NCI-H2171 (cell line): ENCODE results near the gene ELMOD1.

Source experiments
- DNase-seq: peaks from one replicate; lab custom pipeline; 2025; lab: John Stamatoyannopoulos, UW

ELMOD1 gene

DNA sequence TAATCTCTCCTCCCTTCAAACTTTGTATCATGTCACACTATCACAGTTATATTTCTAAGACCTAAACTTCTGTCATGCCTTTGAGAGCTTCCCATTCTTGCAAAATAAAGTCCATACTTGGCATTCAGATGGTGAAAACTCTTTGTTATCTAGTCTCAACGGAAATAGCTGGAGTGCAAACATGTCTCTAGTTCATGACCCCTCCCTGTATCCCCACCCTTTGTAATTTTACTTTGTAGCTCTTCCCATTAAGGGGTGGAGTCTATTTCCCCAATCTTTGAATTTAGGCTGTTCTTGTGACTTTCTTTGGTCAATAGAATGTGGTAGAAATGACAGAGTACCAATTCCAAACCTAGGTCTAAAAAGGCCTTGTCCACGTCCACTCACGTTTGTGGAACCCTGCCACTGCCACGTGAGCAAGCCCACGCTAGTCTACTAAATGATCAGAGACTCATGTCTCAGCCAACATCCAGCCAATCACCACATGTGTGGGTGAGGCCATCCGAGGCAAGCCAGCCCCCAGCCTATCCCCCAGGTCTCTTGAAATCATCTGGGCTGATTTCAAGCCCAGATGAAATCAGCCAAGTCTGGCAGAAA is 97.5 kb downstream of the ELMOD1 start:
- no peak for DNase-seq

DNA sequence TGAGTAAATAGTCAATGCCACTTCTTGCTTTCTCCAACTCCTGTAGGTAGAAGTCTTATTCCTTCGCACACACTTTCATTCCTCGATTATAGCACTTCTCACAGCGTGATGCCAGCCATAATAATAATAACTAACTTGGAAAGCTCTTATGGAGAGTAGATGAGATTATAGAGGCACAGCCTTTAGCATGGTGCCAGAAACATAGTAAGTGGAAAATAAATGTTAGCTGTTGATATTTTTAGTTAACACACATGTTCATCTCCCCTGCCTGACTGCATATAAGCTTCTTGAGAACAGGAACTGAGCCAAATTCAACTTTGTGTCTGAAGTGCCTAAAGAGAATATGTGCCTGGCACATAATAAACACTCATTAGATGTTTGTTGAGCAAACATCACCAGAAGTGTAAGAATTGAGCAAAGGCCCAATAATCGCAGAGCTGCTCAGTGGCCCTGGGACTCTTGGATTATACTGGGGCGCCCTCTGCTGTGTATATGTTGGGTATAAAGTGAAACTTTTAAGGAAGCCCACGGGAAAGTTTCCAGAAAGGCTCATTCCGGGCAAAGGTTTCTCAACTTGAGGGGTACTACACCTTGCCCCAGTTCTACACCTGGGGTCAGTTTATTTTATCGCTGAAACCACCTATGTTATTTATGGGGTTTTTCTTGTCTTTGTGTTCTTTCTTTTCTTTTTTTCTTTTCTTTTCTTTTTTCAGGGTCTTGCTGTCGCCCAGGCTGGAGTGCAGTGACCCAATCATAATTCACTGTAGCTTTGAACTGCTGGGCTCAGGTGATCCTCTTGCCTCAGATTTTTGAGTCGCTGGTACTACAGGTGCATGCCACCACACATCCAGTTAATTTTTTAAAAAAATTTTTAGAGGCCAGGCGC is 98.6 kb downstream of the ELMOD1 start:
- DNase-seq: peak; percentile 26

DNA sequence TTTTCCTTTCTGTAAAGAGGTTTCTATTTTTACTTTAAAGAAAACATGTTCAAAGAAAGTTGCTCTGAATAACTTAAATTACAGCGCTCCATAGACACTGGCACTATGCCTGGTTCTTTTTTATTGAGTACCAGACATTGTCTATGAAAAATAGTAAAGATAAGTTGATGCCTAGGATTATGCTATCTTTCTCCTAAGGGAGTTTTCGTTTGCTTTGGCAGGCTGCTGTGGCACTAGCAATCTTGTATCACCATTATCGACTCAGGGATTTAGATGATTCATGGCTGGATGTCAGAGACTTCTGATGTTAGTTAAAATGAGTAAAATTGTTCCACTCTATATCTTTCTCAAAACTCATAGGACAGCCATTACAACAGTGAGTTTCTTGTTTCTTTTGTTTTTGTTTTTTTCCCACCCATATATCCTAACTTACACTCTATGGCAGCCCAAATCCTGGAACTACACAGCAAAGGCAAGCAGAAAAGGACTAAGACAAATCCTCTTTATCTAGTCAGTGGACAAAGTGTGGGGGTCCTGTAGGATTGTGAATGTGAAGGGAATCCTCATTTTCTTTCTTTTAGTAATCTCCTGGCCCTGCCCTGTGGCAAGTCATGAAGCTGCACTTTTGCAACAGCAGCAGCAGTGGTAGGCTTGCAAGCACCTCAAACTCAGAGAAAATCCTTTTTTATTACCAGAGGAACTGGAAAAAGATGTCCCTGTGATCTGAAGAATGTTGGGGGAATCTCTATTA is 100.2 kb downstream of the ELMOD1 start:
- DNase-seq: no peak

DNA sequence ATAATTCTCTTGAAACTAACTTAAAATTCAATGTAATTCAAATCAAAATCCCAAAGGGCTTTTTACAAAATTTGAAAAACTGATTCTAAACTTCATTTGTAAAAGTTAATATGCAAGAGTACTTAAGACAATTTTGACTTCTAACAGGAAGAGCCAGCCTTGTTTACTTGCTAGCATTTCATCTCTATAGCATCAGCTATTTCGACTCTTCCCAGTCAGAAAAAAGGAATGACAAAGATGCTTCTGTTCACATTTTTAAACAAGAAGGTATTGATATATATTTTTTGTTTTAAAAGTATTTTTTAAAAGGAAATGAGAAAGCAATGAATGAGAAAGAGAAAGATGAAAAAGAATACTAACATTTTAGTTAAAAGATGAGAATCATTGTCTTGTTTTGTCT is 104.5 kb downstream of the ELMOD1 start:
- DNase-seq: no peak

DNA sequence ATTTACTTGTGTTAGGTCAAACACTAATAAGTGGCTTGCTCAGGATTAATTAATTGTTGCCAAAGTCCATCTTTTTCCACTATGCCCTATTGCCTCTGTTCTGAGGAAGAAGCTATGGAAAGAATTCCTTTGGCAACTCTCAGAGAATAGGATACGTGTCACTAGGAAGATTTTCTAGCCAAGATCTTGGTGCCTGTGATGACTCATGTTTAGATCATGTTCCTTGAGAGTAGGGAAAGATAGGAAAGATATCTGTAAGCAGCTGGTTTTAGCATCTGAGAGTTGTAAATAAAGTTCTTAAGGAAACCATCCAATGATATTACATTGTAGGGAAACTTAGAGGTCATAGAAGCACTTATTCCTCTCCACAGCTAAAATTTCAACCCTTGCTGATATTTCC is 105.2 kb downstream of the ELMOD1 start:
- no peak for DNase-seq

DNA sequence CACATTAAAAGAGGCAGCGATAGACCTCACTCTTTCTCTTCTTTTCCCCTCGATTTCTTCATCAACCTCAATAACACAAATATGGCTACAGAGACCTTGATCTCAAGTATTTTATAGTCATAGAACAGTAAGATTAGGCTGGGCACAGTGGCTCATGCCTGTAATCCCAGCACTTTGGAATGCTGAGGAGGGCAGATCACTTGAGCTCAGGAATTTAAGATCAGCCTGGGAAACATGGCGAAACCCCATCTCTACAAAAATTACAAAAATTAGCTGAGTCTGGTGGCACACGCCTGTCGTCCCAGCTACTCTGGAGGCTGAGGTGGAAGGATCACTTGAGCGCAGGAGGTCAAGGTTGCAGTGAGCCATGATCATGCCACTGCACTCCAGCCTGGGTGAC is 106.3 kb downstream of the ELMOD1 start:
- DNase-seq: no peak

DNA sequence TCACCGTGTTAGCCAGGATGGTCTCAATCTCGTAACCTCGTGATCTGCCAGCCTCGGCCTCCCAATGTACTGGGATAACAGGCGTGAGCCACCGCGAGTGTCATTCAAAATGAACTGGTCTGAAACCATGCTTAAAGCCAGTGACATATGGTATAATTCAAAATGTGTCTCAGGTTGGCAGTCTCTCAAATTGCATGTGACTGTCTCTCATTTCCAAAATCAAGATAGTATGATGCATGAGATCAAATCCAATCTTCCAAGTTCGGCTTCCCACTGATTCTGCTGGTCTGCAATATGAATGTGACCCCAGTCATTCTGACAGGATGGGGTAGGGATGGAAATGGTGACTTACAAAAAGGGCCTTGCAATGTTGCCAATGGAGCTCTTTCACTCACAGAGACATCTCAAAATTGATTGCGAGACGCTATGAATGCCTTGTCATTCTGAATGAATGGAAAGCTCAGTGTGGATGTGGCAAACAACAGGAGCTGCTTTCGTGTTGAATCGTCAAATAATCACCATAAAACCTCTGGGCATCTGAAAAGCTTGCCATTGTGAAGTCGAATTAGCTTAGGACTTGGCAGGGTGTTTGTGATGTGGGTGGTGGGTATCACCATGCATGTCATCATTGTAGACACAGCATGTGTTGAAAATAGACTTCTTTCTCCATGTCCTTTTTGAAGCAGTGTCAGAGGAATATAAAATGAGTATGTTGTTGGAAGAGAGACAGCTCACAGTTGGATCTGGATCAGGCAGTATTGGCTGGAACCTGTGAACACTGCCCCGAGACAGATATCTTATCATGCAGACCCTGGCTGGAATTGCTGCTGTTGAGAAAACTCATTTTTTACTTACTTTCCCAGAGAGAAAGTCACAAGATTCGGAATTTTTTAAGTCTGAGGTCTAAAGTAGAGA is 108.7 kb downstream of the ELMOD1 start:
- DNase-seq: no peak

DNA sequence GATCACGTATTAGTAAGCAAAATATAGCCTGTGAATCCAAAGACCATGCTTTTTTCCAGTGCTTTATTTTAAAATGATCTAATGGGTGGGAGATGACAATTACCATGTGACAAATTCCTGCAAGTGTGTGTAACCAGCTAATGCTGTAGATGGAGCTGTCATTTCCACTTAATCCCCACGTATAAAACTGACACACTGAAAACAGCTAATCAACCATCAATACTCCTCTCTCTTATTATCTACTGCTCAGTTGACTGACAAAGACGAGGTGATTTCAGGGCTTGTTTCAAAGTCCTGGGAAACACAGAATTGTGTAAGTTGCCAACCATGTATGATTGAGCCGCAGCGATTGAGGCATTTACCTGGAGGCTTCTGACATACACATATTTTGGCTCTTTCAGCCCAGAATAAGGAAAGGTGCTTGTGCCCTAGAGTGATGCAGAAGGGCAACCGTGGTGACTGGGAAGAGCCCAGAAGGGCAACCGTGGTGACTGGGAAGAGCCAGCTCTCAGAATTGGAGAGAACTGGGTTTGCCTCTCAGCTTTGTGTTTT is 111.2 kb downstream of the ELMOD1 start:
- no peak for DNase-seq

DNA sequence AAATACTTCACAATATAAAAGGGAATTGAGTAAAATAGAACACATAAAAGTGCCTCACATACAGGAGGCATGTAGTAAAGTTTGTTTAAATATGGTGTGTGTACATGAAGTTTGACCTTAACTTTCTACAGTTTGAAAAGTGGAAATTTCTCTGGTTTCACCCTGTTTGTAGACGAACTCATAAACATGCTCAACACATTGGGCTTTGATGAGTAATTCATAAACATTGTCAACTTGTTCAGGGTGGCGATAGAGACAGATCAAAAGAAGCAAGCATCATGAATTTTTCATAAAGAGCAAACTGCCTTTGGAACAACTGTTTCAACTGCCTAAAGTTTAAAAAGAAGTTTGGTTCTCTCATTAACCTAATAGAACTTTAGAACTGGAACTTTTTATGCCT is 111.8 kb downstream of the ELMOD1 start:
- no peak for DNase-seq

DNA sequence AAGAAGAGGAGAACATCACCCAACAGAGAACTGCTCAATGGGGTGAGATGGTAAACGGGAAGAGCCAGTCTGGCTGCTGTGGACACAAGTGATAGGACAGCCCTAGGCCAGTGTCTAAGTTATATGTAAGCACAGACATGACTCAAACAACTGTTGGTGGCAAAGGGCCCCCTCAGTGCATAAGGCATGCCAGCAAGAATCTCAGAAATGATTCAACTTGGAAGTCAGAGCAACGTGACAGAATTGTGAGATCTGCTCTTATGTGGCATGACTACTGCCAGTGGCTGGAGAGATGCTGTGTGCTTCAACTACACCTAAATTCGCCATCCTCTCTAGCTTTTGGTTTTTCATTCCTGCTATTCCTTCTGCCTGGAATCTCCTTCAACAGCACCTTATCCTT is 113.5 kb downstream of the ELMOD1 start:
- no peak for DNase-seq

DNA sequence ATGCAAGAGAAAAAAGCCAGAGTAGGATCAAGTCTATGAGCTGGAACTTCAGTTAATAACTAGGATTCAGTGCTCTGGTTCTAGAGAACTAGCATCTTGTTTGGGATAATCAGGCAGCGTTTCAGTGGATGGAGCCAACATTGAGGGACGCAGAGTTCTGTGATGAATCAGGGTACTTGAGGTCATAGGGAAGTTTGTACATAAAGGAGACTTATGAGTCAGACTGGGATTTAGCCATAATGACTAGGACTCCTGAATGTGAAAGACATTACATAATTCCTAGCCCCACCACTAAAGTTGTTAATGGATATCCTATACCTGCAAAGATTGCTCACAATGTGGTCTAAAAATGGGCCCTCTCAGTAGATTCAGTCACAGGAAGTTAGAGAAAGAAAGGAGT is 114.1 kb downstream of the ELMOD1 start:
- DNase-seq: no peak

DNA sequence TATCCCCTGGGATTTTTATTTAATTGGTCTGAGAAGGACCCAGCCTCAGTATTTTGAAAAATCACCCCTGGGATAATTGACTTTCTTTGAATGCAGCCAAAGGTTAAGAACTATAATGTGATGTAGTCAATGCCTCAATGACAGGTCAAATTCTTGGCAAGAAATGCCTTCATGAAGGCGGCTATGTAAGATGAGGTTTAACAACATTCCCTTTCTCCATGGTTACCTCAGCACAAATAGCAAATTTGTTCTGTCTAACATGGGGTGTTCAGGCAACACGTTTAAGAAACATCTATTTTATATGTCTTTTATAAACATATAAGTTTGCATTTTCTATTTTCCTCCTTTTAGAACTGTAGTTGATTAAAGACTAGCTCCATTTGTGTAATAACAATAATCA is 115.6 kb downstream of the ELMOD1 start:
- no peak for DNase-seq

DNA sequence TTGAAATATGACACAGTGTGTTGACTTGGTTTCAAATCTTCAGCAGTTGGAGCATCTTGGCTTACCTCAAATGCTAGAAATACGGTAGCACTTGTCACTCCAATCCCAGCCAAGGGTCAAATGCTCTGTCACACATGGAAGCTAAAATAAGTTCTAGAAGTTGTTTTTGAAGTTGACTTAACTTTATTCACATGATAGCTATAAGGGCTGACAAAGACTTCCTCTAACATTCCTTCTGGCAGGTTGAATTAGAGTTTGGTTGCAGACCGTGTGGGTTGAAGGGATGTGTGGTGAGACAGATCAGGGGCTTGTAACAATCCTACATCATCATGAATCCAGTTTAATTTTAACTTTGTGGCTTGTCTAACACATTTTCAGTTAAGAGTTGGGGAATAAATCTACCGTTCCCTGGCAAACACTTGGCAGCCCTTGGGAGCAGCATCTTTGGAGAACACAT is 116.3 kb downstream of the ELMOD1 start:
- DNase-seq: no peak

DNA sequence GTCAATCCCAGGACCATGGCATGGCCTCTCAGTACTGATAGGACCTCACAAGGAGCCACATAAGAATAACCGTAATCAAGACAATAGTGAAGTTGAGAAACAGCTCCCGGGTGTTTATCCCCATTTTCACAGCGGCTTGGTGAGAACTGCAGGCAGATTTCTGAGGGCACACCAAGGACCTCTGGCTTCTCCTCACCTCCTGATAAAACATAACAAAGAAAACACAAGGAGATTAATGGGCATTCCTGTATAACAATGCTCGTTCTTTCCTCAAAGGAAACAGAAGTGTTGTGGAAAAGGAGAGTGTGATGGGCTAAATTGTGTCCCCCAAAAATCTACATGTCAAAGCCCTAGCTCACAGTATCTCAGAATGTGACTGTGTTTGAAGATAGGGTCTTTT is 116.9 kb downstream of the ELMOD1 start:
- DNase-seq: no peak

DNA sequence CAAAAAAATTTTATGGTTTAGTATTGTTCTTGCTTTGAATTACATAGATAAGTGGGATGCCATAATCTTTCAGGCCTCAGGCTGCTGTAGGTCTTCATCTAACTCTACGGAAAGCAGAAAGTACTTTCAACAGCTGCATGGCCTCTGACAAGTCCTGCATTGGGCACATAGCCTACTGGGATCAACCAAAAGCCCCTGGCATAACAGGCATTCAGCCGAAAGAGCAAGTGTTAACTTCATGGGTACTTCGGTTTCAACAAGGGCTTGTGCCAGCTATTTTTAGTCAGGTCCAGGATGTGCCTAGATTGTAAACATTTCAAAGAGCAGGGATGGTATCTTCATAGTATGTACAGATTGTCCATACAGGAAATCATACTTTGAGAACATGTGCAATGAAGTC is 117.8 kb downstream of the ELMOD1 start:
- no peak for DNase-seq

DNA sequence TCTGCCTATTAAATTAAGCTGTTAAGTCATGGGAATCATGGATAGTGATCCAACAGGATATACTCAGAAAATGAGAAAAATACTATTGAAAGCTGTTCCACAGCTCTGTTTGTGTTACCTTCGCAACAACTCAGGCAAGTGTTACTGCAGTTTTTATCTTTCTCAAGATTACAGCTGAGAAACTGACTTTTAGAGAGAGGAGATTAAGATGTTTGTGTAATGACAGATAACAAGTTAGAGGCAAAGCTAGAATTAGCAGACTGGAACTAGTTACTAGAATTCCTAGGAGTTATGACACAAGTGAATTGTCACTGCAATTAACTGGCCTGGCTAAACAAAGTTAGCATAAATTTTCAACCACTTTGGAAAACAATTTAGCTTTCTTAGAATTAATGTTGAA is 119.4 kb downstream of the ELMOD1 start:
- no peak for DNase-seq

DNA sequence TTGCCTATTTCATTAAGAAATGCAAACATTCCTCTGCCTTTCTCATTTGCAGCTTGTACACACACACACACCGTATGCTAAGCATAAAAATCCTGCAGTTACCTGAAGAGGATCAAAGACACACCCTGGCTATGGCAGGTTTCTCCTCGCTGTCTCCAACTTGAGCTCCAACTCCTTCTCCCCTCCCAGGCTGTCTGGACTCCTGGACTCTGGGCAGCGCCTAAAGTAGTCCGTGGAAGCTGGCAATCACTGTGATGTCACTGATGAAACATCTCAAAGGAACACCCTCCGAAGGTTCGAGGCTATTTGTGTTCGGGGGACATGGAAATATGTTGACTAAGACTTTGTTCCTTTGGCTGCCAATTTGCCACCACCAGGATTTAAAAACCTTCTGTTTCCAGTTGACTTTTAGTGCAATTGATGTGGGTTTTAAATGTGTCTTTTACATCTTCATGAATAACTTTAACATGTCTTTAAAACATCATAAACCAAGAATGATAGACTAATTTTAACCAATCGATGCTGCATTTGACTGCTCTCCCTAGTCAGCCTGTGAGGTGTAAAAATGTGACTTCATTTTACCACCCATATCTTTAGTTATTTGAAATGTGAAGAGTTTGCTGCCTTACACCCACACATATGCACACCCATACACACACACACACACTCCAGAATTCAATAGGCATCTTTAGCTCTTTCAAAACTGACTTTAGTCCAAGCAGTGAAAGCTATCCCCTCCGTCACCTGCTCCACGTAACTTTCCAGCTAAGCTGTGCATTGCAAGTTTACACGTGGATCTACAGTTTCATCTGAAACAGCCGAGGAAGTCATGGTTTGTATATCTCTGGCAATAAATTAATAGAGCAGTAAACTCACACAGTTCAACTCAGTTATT is 121.2 kb downstream of the ELMOD1 start, which contains the start of gene SLN:
Gene SLN (minus strand): TSS at position 196 of the 895 bp plus-strand sequence.
- DNase-seq: no peak

DNA sequence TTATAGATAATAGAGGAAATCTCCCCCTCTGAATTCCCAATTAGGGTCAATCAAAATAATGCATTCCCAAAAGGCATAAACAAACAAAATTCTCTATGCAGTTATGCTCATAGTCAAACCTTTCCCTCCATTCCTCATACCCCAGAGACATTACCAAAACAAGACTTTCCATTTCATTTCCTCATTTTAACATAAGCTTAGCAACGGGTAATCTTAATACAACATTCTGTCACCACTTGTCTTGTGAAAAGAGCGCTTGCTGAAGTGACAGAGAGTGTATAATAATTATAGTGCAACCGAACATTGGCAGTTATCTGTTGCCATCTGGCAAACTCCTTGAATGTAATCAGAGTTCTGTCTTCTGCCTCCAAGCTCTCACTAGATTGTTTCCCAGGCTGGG is 122.1 kb downstream of the ELMOD1 start:
- DNase-seq: peak; percentile 82
